Fibroblast of skin of scalp (primary cell): ENCODE measurements around the gene UBE2D1. TPM values are rescaled to one million over a fixed set of nuclear protein-coding genes. Genes with fewer than 3 reads are reported as not detected.
A peak's percentile ranks its signal among the peaks of the same experiment; 100 is the strongest.

ENCODE experiments used
- DNase-seq: peaks from one replicate; pipeline ENCODE4 v3.0.0-alpha.2; 2013
- polyA plus RNA-seq, 2 experiments: library from polyadenylated mRNA; unstranded; fragments of 120-200 nt; gene quantifications; one replicate each; pipeline ENCODE4 v1.2.1, GENCODE V29; 2013; ENCODE audit not compliant: insufficient read length in 2 of 2

UBE2D1 gene
- 17.5 TPM for polyA plus RNA-seq (2013, experiment 1 of 2; ENCODE audit: insufficient read length)
- 17.8 TPM for polyA plus RNA-seq (2013, experiment 2 of 2; ENCODE audit: insufficient read length)

GRCh38 chr10:58334817-58335305 is at the start of gene UBE2D1:
UBE2D1 (plus strand) TSS chr10:58335006; CDS start chr10:58335202, 196 bp downstream.
- peak; percentile 72 for DNase-seq

GRCh38 chr10:58291538-58292174 is 43.1 kb upstream of the UBE2D1 start:
- peak; percentile 63 for DNase-seq

GRCh38 chr10:58293989-58294388 is 40.8 kb upstream of the UBE2D1 start:
- DNase-seq, result no peak

GRCh38 chr10:58299580-58299979 is 35.2 kb upstream of the UBE2D1 start:
- DNase-seq, result peak; percentile 51

- DNase-seq, result no peak
Measured at GRCh38 chr10:58300676-58301075, 34.1 kb upstream of the UBE2D1 start.

- DNase-seq, result no peak
Measured at GRCh38 chr10:58302254-58302653, 32.6 kb upstream of the UBE2D1 start.

GRCh38 chr10:58304099-58304633 is 30.6 kb upstream of the UBE2D1 start:
- DNase-seq, result no peak

GRCh38 chr10:58305821-58306220 is 29.0 kb upstream of the UBE2D1 start:
- no peak for DNase-seq

GRCh38 chr10:58307676-58308075 is 27.1 kb upstream of the UBE2D1 start:
- DNase-seq, result no peak

- no peak for DNase-seq
Measured at GRCh38 chr10:58311026-58311425, 23.8 kb upstream of the UBE2D1 start.

GRCh38 chr10:58316874-58317273 is 17.9 kb upstream of the UBE2D1 start:
- DNase-seq, result no peak

- DNase-seq, result peak; percentile 4
Measured at GRCh38 chr10:58318346-58318745, 16.5 kb upstream of the UBE2D1 start.

GRCh38 chr10:58319599-58319998 is 15.2 kb upstream of the UBE2D1 start:
- no peak for DNase-seq

GRCh38 chr10:58320351-58321049 is 14.3 kb upstream of the UBE2D1 start:
- no peak for DNase-seq

- no peak for DNase-seq
Measured at GRCh38 chr10:58322072-58322834, 12.6 kb upstream of the UBE2D1 start.

GRCh38 chr10:58322835-58323209 is 12.0 kb upstream of the UBE2D1 start:
- no peak for DNase-seq

GRCh38 chr10:58326967-58327381 is 7.8 kb upstream of the UBE2D1 start:
- DNase-seq, result peak; percentile 47

GRCh38 chr10:58328233-58328632 is 6.6 kb upstream of the UBE2D1 start:
- no peak for DNase-seq

GRCh38 chr10:58330431-58330830 is 4.4 kb upstream of the UBE2D1 start:
- no peak for DNase-seq

GRCh38 chr10:58331646-58332045 is 3.2 kb upstream of the UBE2D1 start:
- DNase-seq, result no peak

GRCh38 chr10:58335306-58336005 is 650 bp downstream of the UBE2D1 start:
- DNase-seq, result peak; percentile 13

- DNase-seq, result no peak
Measured at GRCh38 chr10:58336242-58336641, 1.4 kb downstream of the UBE2D1 start.
